ENCODE data around the gene ZNRF3.

Gene ZNRF3

GRCh38 chr22:28983190-28983589 is 99.8 kb downstream of the ZNRF3 start:
- Histone ChIP-seq H3K4me2 (ENCODE audit: insufficient read depth, low read length) (no peak overlapping the region), H3K9me3 (ENCODE audit: insufficient read depth, low read length, severe bottlenecking) (no peaks in the 10 kb centered on the region), H3K27me3 (ENCODE audit: insufficient read depth, low read length, poor library complexity) (peaks cover 2% of the 10 kb centered on the region), H3K79me2 (ENCODE audit: insufficient read depth, low read length) (no peaks in the 10 kb centered on the region), H4K20me1 (ENCODE audit: insufficient read depth, low read length) (peaks cover 36% of the 10 kb centered on the region; the same call in 1 of the 2 replicates), H2AFZ (ENCODE audit: low read depth, low read length) (no peak overlapping the region), H3K4me3 (ENCODE audit: low read depth in 1 of 2, low read length in 2 of 2) (no peak overlapping the region), H3K36me3 (ENCODE audit: insufficient read depth, low read length) (no peaks in the 10 kb centered on the region; the same call in 1 of the 2 replicates), H3K27ac (ENCODE audit: low read length) (no peak overlapping the region), H3K4me1 (ENCODE audit: insufficient read depth, low read length) (no peaks in the 10 kb centered on the region), H3K9ac (ENCODE audit: low read depth, low read length) (no peak overlapping the region)
- ATAC-seq (ENCODE audit: insufficient read depth, low read depth) (no peak), DNase-seq (no peak)
- TF ChIP-seq CTCF (IDR thresholded peaks at IDR 0.05; ENCODE audit: borderline replicate concordance, extremely low read depth, low read length, poor library complexity, severe bottlenecking) = no peak
- no peak for TF ChIP-seq EZH2 (IDR thresholded peaks at IDR 0.05; ENCODE audit: borderline replicate concordance, low read depth, low read length, severe bottlenecking)

DNA sequence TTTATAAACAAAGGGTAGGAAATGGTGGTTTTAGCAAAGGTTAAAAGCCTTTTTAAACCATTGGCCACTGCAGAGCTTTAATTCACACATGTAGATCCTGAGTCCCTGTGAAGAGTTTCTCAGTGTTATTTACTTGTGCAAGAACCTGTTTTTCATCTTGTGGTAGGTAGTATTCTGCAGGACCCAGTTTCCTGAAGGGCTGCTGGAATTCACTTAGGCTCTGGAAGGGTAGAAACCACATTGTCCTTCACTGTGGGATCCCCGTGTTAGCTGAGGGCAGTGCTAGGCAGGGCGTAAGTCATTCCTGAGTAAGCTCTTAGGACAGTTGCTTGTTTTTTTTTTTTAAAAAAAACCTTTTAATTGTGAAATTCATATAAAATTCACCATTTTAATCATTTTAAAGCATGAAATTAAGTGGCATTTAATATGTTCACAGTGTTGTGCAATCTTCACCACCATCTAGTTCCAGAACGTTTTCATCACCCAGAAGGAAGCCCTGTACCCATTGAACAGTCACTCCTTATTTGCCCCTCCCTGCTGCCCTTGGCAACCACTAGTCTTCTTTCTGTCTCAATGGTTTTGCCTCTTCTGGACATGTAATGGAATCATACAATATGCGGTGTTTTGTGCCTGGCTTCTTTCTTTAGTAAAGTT is 100.5 kb downstream of the ZNRF3 start:
- DNase-seq (no peak), ATAC-seq (ENCODE audit: insufficient read depth, low read depth) (no peak)
- no peak for TF ChIP-seq CTCF (IDR thresholded peaks at IDR 0.05; ENCODE audit: borderline replicate concordance, extremely low read depth, low read length, poor library complexity, severe bottlenecking)
- no peak for TF ChIP-seq EZH2 (IDR thresholded peaks at IDR 0.05; ENCODE audit: borderline replicate concordance, low read depth, low read length, severe bottlenecking)
- Histone ChIP-seq H3K4me1 (ENCODE audit: insufficient read depth, low read length) (no peaks in the 10 kb centered on the region), H3K4me3 (ENCODE audit: low read depth in 1 of 2, low read length in 2 of 2) (no peak overlapping the region), H3K9me3 (ENCODE audit: insufficient read depth, low read length, severe bottlenecking) (no peaks in the 10 kb centered on the region), H2AFZ (ENCODE audit: low read depth, low read length) (no peak overlapping the region), H3K79me2 (ENCODE audit: insufficient read depth, low read length) (no peaks in the 10 kb centered on the region), H3K9ac (ENCODE audit: low read depth, low read length) (no peak overlapping the region), H3K27me3 (ENCODE audit: insufficient read depth, low read length, poor library complexity) (no peaks in the 10 kb centered on the region), H4K20me1 (ENCODE audit: insufficient read depth, low read length) (peaks cover 34% of the 10 kb centered on the region; the same call in 1 of the 2 replicates), H3K27ac (ENCODE audit: low read length) (no peak overlapping the region), H3K4me2 (ENCODE audit: insufficient read depth, low read length) (no peak overlapping the region), H3K36me3 (ENCODE audit: insufficient read depth, low read length) (peaks cover 3% of the 10 kb centered on the region; the same call in 1 of the 2 replicates)

DNA sequence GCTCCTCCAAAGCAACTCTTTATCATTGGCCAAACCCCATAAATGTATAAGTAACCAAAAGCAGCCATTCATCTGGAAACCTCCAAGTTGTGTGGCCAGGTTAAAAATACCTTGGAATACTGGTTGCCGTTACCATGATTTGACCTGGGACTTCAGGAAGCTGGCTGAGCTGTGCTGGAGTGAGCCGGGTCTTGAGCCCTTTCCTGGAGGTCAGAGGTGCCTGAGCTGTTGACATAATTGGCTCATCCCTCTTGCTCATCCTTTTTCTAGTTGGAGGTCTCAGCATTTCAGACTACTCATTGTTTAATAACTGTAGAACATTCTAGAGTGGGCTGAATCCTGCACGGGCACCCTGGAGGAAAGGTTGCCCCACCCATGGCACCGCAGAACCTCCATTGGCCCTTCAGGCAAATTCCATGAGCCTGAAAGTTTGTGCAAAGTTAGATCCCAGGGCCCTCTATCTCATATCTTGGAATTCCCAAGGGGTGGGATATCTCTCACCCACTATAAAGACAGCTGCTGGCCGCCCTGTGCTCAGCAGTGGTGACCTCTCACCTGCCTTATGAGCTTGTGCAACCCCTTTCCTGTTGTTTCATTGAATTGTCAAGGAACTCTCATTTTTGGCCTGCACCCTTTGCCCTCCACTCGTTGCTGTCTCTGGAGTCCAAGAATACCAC is 101.2 kb downstream of the ZNRF3 start:
- ATAC-seq (ENCODE audit: insufficient read depth, low read depth) (no peak), DNase-seq (no peak)
- H3K36me3 ChIP-seq (ENCODE audit: insufficient read depth, low read length) = peaks cover 4% of the 10 kb centered on the region; the same call in 1 of the 2 replicates
- H3K4me2 ChIP-seq (ENCODE audit: insufficient read depth, low read length) = no peak overlapping the region
- no peak overlapping the region for H3K9ac ChIP-seq (ENCODE audit: low read depth, low read length)
- H3K4me1 ChIP-seq (ENCODE audit: insufficient read depth, low read length) = no peaks in the 10 kb centered on the region
- H4K20me1 ChIP-seq (ENCODE audit: insufficient read depth, low read length) = peaks cover 33% of the 10 kb centered on the region; the same call in 1 of the 2 replicates
- no peak overlapping the region for H2AFZ ChIP-seq (ENCODE audit: low read depth, low read length)
- TF ChIP-seq EZH2 (IDR thresholded peaks at IDR 0.05; ENCODE audit: borderline replicate concordance, low read depth, low read length, severe bottlenecking) = no peak
- no peak for TF ChIP-seq CTCF (IDR thresholded peaks at IDR 0.05; ENCODE audit: borderline replicate concordance, extremely low read depth, low read length, poor library complexity, severe bottlenecking)
- H3K4me3 ChIP-seq (ENCODE audit: low read depth in 1 of 2, low read length in 2 of 2) = no peak overlapping the region
- no peaks in the 10 kb centered on the region for H3K27me3 ChIP-seq (ENCODE audit: insufficient read depth, low read length, poor library complexity)
- H3K9me3 ChIP-seq (ENCODE audit: insufficient read depth, low read length, severe bottlenecking) = no peaks in the 10 kb centered on the region
- H3K79me2 ChIP-seq (ENCODE audit: insufficient read depth, low read length) = no peaks in the 10 kb centered on the region
- H3K27ac ChIP-seq (ENCODE audit: low read length) = no peak overlapping the region
